ENCODE measurements around the gene AGR2.
"Not testable (repeated sequence)": the region's sequence is repeated elsewhere in the genome, so short reads cannot be mapped to it uniquely, and the experiment has no call there.

AGR2 gene

GRCh38 chr7:16804674-16805439 is at the start of gene AGR2:
TSS of gene AGR2 (minus strand) at chr7:16804999. CDS start at chr7:16801796, 3,203 bp downstream.
- DNase-seq: peak; percentile 13

GRCh38 chr7:16853189-16853588 is 48.4 kb upstream of the AGR2 start:
- DNase-seq: not testable (repeated sequence)

GRCh38 chr7:16851829-16852228 is 47.0 kb upstream of the AGR2 start:
- DNase-seq: no peak

GRCh38 chr7:16850614-16851466 is 46.0 kb upstream of the AGR2 start:
- no peak for DNase-seq

GRCh38 chr7:16849296-16850148 is 44.7 kb upstream of the AGR2 start:
- no peak for DNase-seq

GRCh38 chr7:16847381-16847860 is 42.6 kb upstream of the AGR2 start:
- no peak for DNase-seq

- DNase-seq: no peak
Observed at GRCh38 chr7:16846601-16847165, 41.9 kb upstream of the AGR2 start.

- DNase-seq: no peak
Observed at GRCh38 chr7:16845746-16846145, 40.9 kb upstream of the AGR2 start.

- DNase-seq: no peak
Observed at GRCh38 chr7:16841681-16842080, 36.9 kb upstream of the AGR2 start.

- no peak for DNase-seq
Observed at GRCh38 chr7:16840094-16840493, 35.3 kb upstream of the AGR2 start.

GRCh38 chr7:16839646-16840045 is 34.8 kb upstream of the AGR2 start:
- no peak for DNase-seq

GRCh38 chr7:16838891-16839290 is 34.1 kb upstream of the AGR2 start:
- no peak for DNase-seq

- no peak for DNase-seq
Observed at GRCh38 chr7:16838386-16838785, 33.6 kb upstream of the AGR2 start.

GRCh38 chr7:16836481-16836880 is 31.7 kb upstream of the AGR2 start:
- no peak for DNase-seq

- no peak for DNase-seq
Observed at GRCh38 chr7:16833373-16833772, 28.6 kb upstream of the AGR2 start.

- no peak for DNase-seq
Observed at GRCh38 chr7:16826060-16826459, 21.3 kb upstream of the AGR2 start.

- DNase-seq: no peak
Observed at GRCh38 chr7:16822029-16822428, 17.2 kb upstream of the AGR2 start.

- no peak for DNase-seq
Observed at GRCh38 chr7:16818732-16819131, 13.9 kb upstream of the AGR2 start.

GRCh38 chr7:16817536-16817935 is 12.7 kb upstream of the AGR2 start:
- no peak for DNase-seq

GRCh38 chr7:16816824-16817223 is 12.0 kb upstream of the AGR2 start:
- no peak for DNase-seq

- no peak for DNase-seq
Observed at GRCh38 chr7:16815001-16815400, 10.2 kb upstream of the AGR2 start.

- no peak for DNase-seq
Observed at GRCh38 chr7:16813232-16813616, 8.4 kb upstream of the AGR2 start.

Measured in RPMI8226 (cell line).